ENCODE results near the gene CORO2A.

The CORO2A gene

DNA sequence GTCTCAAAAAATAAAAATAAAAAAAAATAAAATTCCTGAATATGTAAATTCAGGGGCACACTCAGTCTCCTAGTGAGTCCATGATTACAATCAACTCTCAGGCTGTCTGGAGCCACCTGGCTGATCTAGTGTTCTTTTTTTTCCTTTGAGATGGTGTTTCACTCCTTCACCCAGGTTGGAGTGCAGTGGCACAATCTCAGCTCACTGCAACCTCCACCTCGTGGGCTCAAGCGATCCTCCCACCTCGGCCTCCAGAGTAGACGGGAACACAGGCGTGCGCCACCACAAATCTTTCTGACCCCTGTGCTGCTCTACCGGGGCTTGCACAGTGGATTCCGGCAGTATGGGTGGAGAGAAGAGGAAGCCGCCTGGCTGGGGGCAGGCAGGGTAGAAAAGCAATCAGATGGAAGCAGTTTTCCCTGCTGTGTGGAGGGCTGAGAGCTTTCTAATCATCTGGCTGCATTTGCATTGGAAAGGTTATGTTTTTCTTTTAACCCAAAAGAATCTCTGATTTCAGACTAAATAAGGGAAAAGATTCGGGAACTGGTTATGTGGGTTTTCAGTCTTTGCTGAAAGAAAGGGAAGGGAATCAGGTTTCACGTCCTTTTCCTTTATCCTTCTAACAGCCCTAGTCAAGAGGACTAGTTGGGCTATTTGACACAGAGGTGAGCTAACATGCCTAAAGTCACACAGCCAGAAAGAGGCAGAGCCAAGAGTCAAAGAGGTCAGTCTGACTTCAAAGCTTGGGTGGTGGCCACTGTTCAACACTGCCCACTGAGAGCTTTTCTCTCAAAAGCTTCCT is 26.3 kb upstream of the CORO2A start:
- TF ChIP-seq EZH2 (IDR thresholded peaks at IDR 0.05; ENCODE audit: borderline replicate concordance, low read length), result no peak
- TF ChIP-seq, protein P1, sequence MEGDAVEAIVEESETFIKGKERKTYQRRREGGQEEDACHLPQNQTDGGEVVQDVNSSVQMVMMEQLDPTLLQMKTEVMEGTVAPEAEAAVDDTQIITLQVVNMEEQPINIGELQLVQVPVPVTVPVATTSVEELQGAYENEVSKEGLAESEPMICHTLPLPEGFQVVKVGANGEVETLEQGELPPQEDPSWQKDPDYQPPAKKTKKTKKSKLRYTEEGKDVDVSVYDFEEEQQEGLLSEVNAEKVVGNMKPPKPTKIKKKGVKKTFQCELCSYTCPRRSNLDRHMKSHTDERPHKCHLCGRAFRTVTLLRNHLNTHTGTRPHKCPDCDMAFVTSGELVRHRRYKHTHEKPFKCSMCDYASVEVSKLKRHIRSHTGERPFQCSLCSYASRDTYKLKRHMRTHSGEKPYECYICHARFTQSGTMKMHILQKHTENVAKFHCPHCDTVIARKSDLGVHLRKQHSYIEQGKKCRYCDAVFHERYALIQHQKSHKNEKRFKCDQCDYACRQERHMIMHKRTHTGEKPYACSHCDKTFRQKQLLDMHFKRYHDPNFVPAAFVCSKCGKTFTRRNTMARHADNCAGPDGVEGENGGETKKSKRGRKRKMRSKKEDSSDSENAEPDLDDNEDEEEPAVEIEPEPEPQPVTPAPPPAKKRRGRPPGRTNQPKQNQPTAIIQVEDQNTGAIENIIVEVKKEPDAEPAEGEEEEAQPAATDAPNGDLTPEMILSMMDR (IDR thresholded peaks at IDR 0.05; ENCODE audit: low read length), result no peak
- no peaks in the 10 kb centered on the region for H3K9me3 ChIP-seq (ENCODE audit: low read length)
- no peaks in the 10 kb centered on the region for H3F3A ChIP-seq (ENCODE audit: insufficient read depth, low read length)
- no peak overlapping the region for H3K9ac ChIP-seq (ENCODE audit: low read length)
- no peak overlapping the region for H2AFZ ChIP-seq (ENCODE audit: low read length)
- H3K4me3 ChIP-seq (ENCODE audit: low read depth, low read length, poor library complexity, severe bottlenecking), result no peak overlapping the region
- H3K79me2 ChIP-seq (ENCODE audit: insufficient read depth, low read length), result no peaks in the 10 kb centered on the region
- H3K27ac ChIP-seq (ENCODE audit: low read depth, low read length, poor library complexity, severe bottlenecking), result no peak overlapping the region
- no peaks in the 10 kb centered on the region for H3K9me2 ChIP-seq (ENCODE audit: low read depth, low read length)
- no peaks in the 10 kb centered on the region for H3K4me1 ChIP-seq (ENCODE audit: insufficient read depth, low read length, severe bottlenecking)
- no peaks in the 10 kb centered on the region for H3K27me3 ChIP-seq (ENCODE audit: insufficient read depth, low read length)
- no peak overlapping the region for H3K4me2 ChIP-seq (ENCODE audit: low read length)
- H4K20me1 ChIP-seq (ENCODE audit: insufficient read depth, low read length), result no peaks in the 10 kb centered on the region
- H3K36me3 ChIP-seq (ENCODE audit: insufficient read depth, low read length), result no peaks in the 10 kb centered on the region

DNA sequence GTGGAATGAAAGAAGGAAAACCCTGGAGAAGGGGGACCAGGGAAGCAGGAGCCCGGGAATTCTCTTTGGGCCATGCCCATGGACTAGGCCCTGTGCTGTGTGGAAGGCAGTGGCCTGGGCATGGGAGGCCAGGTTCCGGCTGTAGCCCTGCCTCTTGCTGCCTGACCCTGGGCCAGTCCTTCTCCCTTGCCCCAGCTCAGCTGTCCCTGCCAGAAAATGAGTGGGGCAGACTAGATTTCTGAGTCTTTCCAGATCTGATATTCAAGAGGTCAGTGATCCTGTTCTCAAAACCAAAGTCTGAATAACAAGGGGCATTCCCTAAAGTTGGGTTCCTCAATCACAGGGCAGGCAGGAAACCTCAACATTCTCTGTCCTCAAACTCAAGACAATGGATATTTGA is 24.8 kb upstream of the CORO2A start:
- Histone ChIP-seq H3K4me2 (ENCODE audit: low read length) (no peak overlapping the region), H3K27me3 (ENCODE audit: insufficient read depth, low read length) (no peaks in the 10 kb centered on the region), H3K9me2 (ENCODE audit: low read depth, low read length) (no peaks in the 10 kb centered on the region), H2AFZ (ENCODE audit: low read length) (no peak overlapping the region), H3K4me3 (ENCODE audit: low read depth, low read length, poor library complexity, severe bottlenecking) (no peak overlapping the region), H3F3A (ENCODE audit: insufficient read depth, low read length) (no peaks in the 10 kb centered on the region), H3K9me3 (ENCODE audit: low read length) (no peaks in the 10 kb centered on the region), H3K27ac (ENCODE audit: low read depth, low read length, poor library complexity, severe bottlenecking) (no peak overlapping the region), H3K36me3 (ENCODE audit: insufficient read depth, low read length) (no peaks in the 10 kb centered on the region), H3K9ac (ENCODE audit: low read length) (no peak overlapping the region), H4K20me1 (ENCODE audit: insufficient read depth, low read length) (no peaks in the 10 kb centered on the region), H3K4me1 (ENCODE audit: insufficient read depth, low read length, severe bottlenecking) (no peaks in the 10 kb centered on the region), H3K79me2 (ENCODE audit: insufficient read depth, low read length) (no peaks in the 10 kb centered on the region)
- no peak for TF ChIP-seq EZH2 (IDR thresholded peaks at IDR 0.05; ENCODE audit: borderline replicate concordance, low read length)
- TF ChIP-seq, protein P1 (IDR thresholded peaks at IDR 0.05; ENCODE audit: low read length), result no peak

DNA sequence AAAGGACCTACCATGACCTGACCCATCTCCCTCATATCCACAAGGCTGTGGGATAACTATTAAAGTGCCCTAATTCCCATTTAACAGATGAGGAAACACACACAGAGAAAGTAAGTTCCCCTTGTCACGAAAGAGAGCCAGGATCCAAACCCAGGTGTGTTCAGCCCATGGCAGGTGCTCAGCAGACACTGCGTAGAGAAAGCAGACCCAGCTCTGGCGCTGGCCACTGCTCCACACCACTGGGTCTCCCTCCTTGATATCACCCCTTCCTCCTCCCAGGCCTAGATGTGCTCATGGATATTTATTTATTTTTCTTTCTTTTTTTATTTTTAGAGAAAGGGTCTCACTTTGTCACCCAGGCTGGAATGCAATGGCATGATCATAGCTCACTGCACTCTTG is 24.0 kb upstream of the CORO2A start:
- no peaks in the 10 kb centered on the region for H3K27me3 ChIP-seq (ENCODE audit: insufficient read depth, low read length)
- H3K9ac ChIP-seq (ENCODE audit: low read length), result no peak overlapping the region
- H3K79me2 ChIP-seq (ENCODE audit: insufficient read depth, low read length), result no peaks in the 10 kb centered on the region
- no peaks in the 10 kb centered on the region for H4K20me1 ChIP-seq (ENCODE audit: insufficient read depth, low read length)
- H3K9me3 ChIP-seq (ENCODE audit: low read length), result no peaks in the 10 kb centered on the region
- no peak for TF ChIP-seq EZH2 (IDR thresholded peaks at IDR 0.05; ENCODE audit: borderline replicate concordance, low read length)
- TF ChIP-seq, protein P1 (IDR thresholded peaks at IDR 0.05; ENCODE audit: low read length), result no peak
- H2AFZ ChIP-seq (ENCODE audit: low read length), result no peak overlapping the region
- no peaks in the 10 kb centered on the region for H3K36me3 ChIP-seq (ENCODE audit: insufficient read depth, low read length)
- H3K27ac ChIP-seq (ENCODE audit: low read depth, low read length, poor library complexity, severe bottlenecking), result no peak overlapping the region
- H3K4me1 ChIP-seq (ENCODE audit: insufficient read depth, low read length, severe bottlenecking), result no peaks in the 10 kb centered on the region
- no peak overlapping the region for H3K4me3 ChIP-seq (ENCODE audit: low read depth, low read length, poor library complexity, severe bottlenecking)
- H3F3A ChIP-seq (ENCODE audit: insufficient read depth, low read length), result no peaks in the 10 kb centered on the region
- H3K9me2 ChIP-seq (ENCODE audit: low read depth, low read length), result no peaks in the 10 kb centered on the region
- H3K4me2 ChIP-seq (ENCODE audit: low read length), result no peak overlapping the region
